Measurements from ENCODE around the gene IKZF5.

The IKZF5 gene

GRCh38 chr10:122980209-122981065 lies 28.2 kb downstream of the IKZF5 start, which contains the start of gene PSTK:
Gene PSTK, plus strand, starts transcription at chr10:122980401. Its CDS starts 79 bp downstream, at chr10:122980480.
- peak; percentile 96 for DNase-seq

GRCh38 chr10:122974543-122975064 lies 34.0 kb downstream of the IKZF5 start:
- DNase-seq = no peak

GRCh38 chr10:122974023-122974422 lies 34.6 kb downstream of the IKZF5 start:
- DNase-seq = no peak

GRCh38 chr10:122968698-122969097 lies 39.9 kb downstream of the IKZF5 start:
- no peak for DNase-seq

- no peak for DNase-seq
Measured at GRCh38 chr10:122966879-122967278, 41.7 kb downstream of the IKZF5 start.

- no peak for DNase-seq
Measured at GRCh38 chr10:122962405-122962804, 46.2 kb downstream of the IKZF5 start.

- DNase-seq = no peak
Measured at GRCh38 chr10:122957474-122957873, 51.1 kb downstream of the IKZF5 start.

GRCh38 chr10:122955892-122956291 lies 52.7 kb downstream of the IKZF5 start:
- no peak for DNase-seq

GRCh38 chr10:122954731-122955050 lies 53.9 kb downstream of the IKZF5 start:
- no peak for DNase-seq

GRCh38 chr10:122953902-122954730 lies 54.5 kb downstream of the IKZF5 start, which contains the start of gene C10orf88:
Gene C10orf88, minus strand, starts transcription at chr10:122954227. Its CDS starts 49 bp downstream, at chr10:122954178.
- peak; percentile 99 for DNase-seq

- DNase-seq = no peak
Measured at GRCh38 chr10:122949296-122949695, 59.3 kb downstream of the IKZF5 start.
